Suprapubic skin (tissue), 4 donors: ENCODE data around the gene C16orf89.

Source experiments
- EP300 ChIP-seq: sonication (generic); formaldehyde crosslinking; IDR thresholded peaks from one replicate; pipeline ENCODE4 v1.6.1; 2017; ENCODE audit warnings: antibody characterized with exemption
- POLR2A ChIP-seq, 2 donors: fragments of 450-650 bp; IDR thresholded peaks; one replicate each; pipeline ENCODE4 v1.6.1; 2017; ENCODE audit warnings: antibody characterized with exemption in 2 of 2, mild to moderate bottlenecking in 2 of 2, moderate library complexity in 2 of 2
- POLR2AphosphoS5 ChIP-seq, 3 donors: sonication (generic); formaldehyde crosslinking; IDR thresholded peaks; one replicate each; pipeline ENCODE4 v1.6.1; 2017; ENCODE audit warnings: antibody characterized with exemption in 3 of 3
- TF ChIP-seq, protein P1 (sequence below), 2 donors: fragments of 200-600 bp in 1 of 2; fragments of 450-650 bp in 1 of 2; sonication (generic) in 1 of 2; IDR thresholded peaks; one replicate each; pipeline ENCODE4 v1.5.1; 2016 to 2019; ENCODE audit warnings: antibody characterized with exemption in 2 of 2, mild to moderate bottlenecking in 1 of 2, moderate library complexity in 1 of 2

DNA sequence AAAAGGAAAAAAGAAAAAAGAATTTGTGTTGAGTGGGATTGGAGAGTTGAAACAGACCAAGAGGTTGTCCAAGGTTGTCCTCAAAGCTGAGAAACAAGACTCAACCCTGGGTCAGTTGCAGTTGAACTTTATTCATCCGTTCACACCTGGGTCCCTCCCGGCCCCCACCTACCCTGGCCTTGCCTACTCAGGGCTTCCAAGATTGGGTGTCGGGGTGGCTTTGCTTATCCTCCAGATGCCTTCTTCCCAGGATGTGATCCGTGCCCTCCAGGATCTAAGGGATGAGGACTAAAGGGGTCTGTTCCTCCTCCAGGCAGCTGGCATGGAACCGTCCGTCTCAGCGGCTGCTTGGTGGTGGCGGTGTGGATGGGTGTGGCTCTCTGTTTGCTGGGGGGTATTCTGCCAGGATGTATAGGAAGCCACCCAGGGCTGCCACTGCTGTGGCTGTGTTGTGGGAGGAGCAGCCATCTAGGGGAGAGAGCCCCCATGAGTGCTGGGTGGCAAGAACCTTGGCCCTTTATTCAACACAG is 21.7 kb downstream of the C16orf89 start:
- TF ChIP-seq POLR2A (IDR thresholded peaks at IDR 0.05) (no peak), POLR2AphosphoS5 (IDR thresholded peaks at IDR 0.05) (no peak), EP300 (no peak)
- TF ChIP-seq, protein P1, sequence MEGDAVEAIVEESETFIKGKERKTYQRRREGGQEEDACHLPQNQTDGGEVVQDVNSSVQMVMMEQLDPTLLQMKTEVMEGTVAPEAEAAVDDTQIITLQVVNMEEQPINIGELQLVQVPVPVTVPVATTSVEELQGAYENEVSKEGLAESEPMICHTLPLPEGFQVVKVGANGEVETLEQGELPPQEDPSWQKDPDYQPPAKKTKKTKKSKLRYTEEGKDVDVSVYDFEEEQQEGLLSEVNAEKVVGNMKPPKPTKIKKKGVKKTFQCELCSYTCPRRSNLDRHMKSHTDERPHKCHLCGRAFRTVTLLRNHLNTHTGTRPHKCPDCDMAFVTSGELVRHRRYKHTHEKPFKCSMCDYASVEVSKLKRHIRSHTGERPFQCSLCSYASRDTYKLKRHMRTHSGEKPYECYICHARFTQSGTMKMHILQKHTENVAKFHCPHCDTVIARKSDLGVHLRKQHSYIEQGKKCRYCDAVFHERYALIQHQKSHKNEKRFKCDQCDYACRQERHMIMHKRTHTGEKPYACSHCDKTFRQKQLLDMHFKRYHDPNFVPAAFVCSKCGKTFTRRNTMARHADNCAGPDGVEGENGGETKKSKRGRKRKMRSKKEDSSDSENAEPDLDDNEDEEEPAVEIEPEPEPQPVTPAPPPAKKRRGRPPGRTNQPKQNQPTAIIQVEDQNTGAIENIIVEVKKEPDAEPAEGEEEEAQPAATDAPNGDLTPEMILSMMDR (IDR thresholded peaks at IDR 0.05): no peak
